PFSK-1 (cell line): ENCODE data around the gene NFKBIE.

ENCODE experiments used
- FOXP2 ChIP-seq: optimal IDR thresholded peaks from 2 replicates; pipeline ENCODE3; 2011; ENCODE audit warnings: borderline replicate concordance, control low read depth, inconsistent platforms; ENCODE audit not compliant: insufficient read depth; ENCODE audit errors: extremely low read length, extremely low read depth
- POLR2AphosphoS5 ChIP-seq: IDR thresholded peaks from 2 replicates; pipeline ENCODE4 v1.6.1; 2012; ENCODE audit warnings: low read depth, mild to moderate bottlenecking, control low read depth, low read length, moderate library complexity
- SIN3A ChIP-seq: IDR thresholded peaks from 2 replicates; pipeline ENCODE4 v1.6.1; 2012; ENCODE audit warnings: mild to moderate bottlenecking, low read length, moderate library complexity, borderline replicate concordance; ENCODE audit not compliant: insufficient read depth
- TAF1 ChIP-seq: IDR thresholded peaks from 2 replicates; pipeline ENCODE4 v1.6.1; 2012; ENCODE audit warnings: low read length, control low read depth, borderline replicate concordance; ENCODE audit not compliant: insufficient read depth
- TF ChIP-seq, protein P1 (sequence below), 2 experiments: IDR thresholded peaks; 2 replicates each; pipeline versions ENCODE4 v1.6.1 to v1.8.0; 2011 to 2012; ENCODE audit warnings: low read depth in 2 of 2, low read length in 2 of 2, control low read depth in 1 of 2, inconsistent platforms in 1 of 2, mild to moderate bottlenecking in 1 of 2, moderate library complexity in 1 of 2; ENCODE audit not compliant: insufficient read depth in 1 of 2

The NFKBIE gene

DNA sequence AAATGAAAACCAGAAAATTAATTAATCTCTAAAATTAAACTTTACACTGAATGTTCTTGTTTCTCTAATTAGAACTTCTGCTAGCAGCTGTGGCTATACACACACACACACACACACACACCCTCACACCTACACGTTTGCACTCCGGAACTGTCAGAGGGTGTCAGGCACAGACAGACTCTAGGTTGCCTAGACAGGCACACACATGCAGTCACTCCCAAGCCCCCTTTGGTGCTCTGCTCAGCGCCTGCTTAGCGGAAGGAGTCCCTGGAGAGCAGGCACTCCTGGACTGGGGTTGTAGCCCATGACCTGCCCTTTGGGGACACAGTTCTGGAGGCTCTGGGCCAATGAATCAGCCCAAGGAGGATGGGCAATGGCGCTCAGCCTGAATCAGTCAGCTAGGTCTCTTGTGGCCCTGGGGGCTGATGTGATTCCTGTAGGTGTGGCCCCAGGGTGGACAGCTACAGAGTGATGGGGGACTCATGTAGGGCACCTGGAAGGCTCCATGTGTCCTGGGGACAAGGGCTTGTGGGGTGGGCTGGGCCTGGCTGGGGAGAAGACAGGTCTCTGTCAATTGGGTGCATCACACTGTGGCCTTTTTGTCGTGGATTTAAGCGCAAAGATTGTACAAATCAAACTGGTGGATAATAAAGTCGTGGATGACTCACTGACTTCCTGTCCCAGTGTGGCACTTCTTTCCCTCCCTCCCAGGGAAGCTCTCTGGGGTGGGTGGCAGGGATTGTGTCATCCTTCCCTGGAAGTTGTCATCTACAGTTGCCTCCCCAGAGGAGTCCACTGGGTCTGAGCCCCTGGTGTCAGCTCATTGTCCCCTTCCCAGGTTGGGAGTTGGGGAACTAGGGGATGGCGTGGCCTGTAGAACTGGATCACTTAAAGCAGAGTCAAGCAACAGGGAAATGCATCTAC is 13.7 kb upstream of the NFKBIE start:
- TF ChIP-seq FOXP2: no peak
- no peak for TF ChIP-seq TAF1
- TF ChIP-seq, protein P1, sequence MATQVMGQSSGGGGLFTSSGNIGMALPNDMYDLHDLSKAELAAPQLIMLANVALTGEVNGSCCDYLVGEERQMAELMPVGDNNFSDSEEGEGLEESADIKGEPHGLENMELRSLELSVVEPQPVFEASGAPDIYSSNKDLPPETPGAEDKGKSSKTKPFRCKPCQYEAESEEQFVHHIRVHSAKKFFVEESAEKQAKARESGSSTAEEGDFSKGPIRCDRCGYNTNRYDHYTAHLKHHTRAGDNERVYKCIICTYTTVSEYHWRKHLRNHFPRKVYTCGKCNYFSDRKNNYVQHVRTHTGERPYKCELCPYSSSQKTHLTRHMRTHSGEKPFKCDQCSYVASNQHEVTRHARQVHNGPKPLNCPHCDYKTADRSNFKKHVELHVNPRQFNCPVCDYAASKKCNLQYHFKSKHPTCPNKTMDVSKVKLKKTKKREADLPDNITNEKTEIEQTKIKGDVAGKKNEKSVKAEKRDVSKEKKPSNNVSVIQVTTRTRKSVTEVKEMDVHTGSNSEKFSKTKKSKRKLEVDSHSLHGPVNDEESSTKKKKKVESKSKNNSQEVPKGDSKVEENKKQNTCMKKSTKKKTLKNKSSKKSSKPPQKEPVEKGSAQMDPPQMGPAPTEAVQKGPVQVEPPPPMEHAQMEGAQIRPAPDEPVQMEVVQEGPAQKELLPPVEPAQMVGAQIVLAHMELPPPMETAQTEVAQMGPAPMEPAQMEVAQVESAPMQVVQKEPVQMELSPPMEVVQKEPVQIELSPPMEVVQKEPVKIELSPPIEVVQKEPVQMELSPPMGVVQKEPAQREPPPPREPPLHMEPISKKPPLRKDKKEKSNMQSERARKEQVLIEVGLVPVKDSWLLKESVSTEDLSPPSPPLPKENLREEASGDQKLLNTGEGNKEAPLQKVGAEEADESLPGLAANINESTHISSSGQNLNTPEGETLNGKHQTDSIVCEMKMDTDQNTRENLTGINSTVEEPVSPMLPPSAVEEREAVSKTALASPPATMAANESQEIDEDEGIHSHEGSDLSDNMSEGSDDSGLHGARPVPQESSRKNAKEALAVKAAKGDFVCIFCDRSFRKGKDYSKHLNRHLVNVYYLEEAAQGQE (IDR thresholded peaks at IDR 0.05; ENCODE audit: insufficient read depth in 1 of 2, low read depth in 2 of 2, low read length in 2 of 2): 0 out of 4 replicates have a peak, but pooled peaks of 1 of the 2 experiments have one; percentile 31
- TF ChIP-seq SIN3A: no peak

DNA sequence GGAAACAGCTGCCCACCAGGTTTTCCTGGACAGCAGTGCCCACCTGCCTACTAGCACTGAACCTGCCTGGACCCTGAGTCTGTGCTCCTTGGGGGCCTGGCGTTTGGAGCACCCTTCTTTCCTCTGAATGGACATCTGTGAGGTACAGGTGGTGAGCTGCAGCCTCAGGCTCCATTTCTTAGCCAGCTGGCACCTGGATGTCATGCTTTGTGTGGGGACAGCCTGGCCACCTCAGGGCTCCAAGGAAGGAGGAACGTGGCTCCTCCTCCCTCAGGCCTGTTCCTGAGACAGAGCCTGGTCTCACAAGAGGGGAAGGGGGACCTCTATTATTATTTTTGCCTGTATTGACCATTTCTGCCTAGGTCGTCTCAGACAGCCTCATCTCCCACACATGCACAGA is 13.0 kb upstream of the NFKBIE start:
- TF ChIP-seq FOXP2 (no peak), POLR2AphosphoS5 (no peak), SIN3A (no peak), TAF1 (no peak)
- TF ChIP-seq, protein P1 (IDR thresholded peaks at IDR 0.05; ENCODE audit: insufficient read depth in 1 of 2, low read depth in 2 of 2, low read length in 2 of 2): no peak

DNA sequence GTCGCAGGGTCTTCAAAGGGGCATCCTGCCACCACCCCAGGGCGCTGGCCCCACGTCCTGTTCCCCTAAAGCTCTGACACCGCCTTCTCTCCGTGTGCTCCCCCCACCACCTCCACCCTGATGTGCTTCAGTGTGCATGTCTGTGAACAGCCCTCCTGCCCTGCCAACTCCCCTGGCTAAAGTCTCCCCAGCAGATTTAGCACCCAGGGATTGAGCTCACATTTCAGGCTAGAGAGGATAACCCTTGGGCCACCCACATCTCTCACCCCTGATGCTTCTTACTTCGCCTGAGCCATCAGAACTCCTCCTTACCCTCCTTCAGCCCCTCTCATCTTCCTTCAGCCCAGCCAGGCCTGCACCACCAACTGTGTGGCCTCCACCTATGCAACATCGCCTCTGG is 12.4 kb upstream of the NFKBIE start:
- TF ChIP-seq TAF1: no peak
- TF ChIP-seq, protein P1 (IDR thresholded peaks at IDR 0.05; ENCODE audit: insufficient read depth in 1 of 2, low read depth in 2 of 2, low read length in 2 of 2): no peak
- TF ChIP-seq SIN3A: no peak
- no peak for TF ChIP-seq POLR2AphosphoS5
- no peak for TF ChIP-seq FOXP2

DNA sequence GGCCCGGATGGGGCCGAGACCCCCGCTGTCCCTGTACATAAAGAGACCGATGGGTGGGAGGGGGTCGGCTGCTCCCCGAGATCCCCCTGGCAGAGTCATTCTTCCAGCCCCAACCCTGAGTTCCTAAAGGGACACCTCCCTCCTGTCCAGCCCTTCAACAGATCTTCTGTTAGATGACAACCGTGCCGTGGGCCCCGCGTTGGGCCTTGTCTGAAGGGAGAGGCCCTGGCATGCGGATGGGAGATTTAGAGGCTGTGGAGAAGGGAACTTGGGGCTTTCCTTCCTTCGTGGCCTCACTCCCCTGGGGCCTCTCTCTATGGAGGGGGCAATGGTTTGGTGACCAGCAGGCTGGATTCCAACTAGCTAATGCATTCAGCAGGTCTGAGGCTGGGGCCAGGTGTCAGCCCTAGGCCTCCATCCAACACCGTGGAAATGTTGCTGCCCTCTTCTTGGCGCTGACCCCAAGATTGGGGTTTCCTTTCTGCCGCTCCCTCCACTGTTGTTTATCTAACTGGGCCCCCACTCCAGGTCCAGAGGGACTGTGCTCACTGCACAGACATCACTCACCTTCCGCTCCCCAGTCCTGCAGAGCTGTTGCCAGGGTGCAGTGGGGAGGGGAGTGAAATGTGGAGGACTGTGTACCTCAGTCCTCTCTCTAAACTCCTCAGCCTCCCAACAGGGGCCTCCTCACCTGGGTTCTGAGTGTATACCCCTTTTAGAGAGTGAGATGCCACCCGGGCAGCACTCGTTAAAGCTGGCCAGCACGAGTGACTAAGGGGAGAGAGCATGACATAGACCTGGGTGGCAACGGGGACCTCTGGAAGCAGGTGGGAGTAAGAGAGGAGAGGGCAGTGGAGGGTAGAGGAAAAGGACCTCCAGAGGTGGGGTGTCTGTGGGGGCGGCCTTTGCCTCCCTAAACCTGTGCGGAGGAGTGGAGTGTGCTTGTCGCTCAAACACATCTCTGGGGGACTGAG is 11.6 kb upstream of the NFKBIE start:
- TF ChIP-seq SIN3A: no peak
- TF ChIP-seq, protein P1 (IDR thresholded peaks at IDR 0.05; ENCODE audit: insufficient read depth in 1 of 2, low read depth in 2 of 2, low read length in 2 of 2): no peak
- TF ChIP-seq POLR2AphosphoS5: no peak
- no peak for TF ChIP-seq TAF1
- no peak for TF ChIP-seq FOXP2
